ENCODE results near the gene NFILZ. TPM values are rescaled to one million over a fixed set of nuclear protein-coding genes. Genes with fewer than 3 reads are reported as not detected.

NFILZ gene
- total and polyA plus RNA-seq, 7 donors = not detected

DNA sequence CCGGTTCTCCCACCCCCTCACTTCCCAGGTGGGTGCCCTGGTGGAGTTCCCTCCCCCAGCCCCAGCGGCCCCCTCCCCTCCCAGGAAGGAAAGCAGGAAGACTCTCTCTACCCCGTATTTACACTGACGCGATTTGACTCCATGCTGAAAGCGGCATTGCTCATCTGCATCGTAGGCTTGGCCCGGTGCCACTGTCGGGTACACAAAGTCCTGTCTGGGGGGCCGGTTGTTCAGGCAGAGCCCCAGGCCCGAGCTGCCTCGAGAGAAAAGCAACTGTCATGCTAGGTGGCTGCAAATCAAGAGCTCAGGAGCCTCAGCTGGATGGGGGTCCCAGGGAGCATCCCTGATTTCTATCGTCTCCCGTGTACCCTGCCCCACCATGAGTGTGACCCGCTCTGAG lies 34.8 kb upstream of the NFILZ start:
- Histone ChIP-seq H3K9me3 (peaks cover 0 to 6% (median 0%) of the 10 kb centered on the region in 4 donors), H3K27ac (no peak overlapping the region), H3K4me3 (no peak overlapping the region), H3K4me1 (peaks cover 0 to 28% (median 23%) of the 10 kb centered on the region in 4 donors), H3K27me3 (no peaks in the 10 kb centered on the region), H3K36me3 (peaks cover 0 to 34% (median 8%) of the 10 kb centered on the region in 4 donors)
- intact Hi-C loops (cut with DNase I) = no loop called here
- DNase-seq = no peak
- 65 to 84% methylated on average over 15 of the region's 15 CpGs for WGBS, 2 donors
- TF ChIP-seq CTCF (IDR thresholded peaks at IDR 0.05) (no peak), EP300 (IDR thresholded peaks at IDR 0.05) (no peak)

DNA sequence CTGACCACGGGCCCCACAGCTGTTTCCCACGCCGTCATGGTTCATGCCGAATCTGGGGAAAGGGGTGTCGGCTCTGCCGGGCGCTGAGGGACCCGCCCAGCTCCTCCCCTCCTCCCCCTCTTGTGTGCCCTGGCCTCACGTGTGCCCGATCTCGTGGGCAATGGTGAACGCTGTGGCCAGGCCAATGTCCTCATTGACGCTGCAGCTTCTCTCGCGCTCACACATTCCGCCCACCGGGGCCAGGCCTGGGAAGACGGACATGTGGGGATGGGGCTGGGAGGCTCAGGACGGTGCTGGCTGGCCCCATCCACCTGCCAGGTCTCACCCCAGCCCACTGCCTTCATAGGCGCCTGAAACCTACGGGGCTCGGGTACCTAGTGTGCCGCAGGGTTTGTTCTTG lies 34.3 kb upstream of the NFILZ start:
- WGBS, 2 donors = 81 to 86% methylated on average over 23 of the region's 23 CpGs
- TF ChIP-seq EP300 (IDR thresholded peaks at IDR 0.05) (no peak), POLR2AphosphoS5 (IDR thresholded peaks at IDR 0.05) (no peak), POLR2A (IDR thresholded peaks at IDR 0.05) (no peak), CTCF (IDR thresholded peaks at IDR 0.05) (no peak)

GRCh38 chr19:8600064-8600463 lies 30.4 kb upstream of the NFILZ start:
- TF ChIP-seq EP300 (IDR thresholded peaks at IDR 0.05) = no peak
- TF ChIP-seq POLR2A (IDR thresholded peaks at IDR 0.05) = no peak
- TF ChIP-seq POLR2AphosphoS5 (IDR thresholded peaks at IDR 0.05) = no peak
- no peak for TF ChIP-seq CTCF (IDR thresholded peaks at IDR 0.05)
- WGBS, 2 donors = 87 to 96% methylated on average over 2 of the region's 2 CpGs
- Histone ChIP-seq H3K4me3 (no peak overlapping the region), H3K36me3 (peaks cover 4 to 72% (median 19%) of the 10 kb centered on the region in 4 donors), H3K27ac (no peak overlapping the region), H3K9me3 (peaks cover 0 to 2% (median 0%) of the 10 kb centered on the region in 4 donors), H3K4me1 (peaks cover 0 to 7% (median 4%) of the 10 kb centered on the region in 4 donors), H3K27me3 (no peaks in the 10 kb centered on the region)
- intact Hi-C loops (cut with DNase I) = no loop called here
- DNase-seq = no peak

More for the DNA sequence above, 34.3 kb upstream of the NFILZ start:
- peaks cover 0 to 6% (median 0%) of the 10 kb centered on the region in 4 donors for H3K9me3 ChIP-seq
- no peak overlapping the region for H3K27ac ChIP-seq
- peaks cover 0 to 40% (median 10%) of the 10 kb centered on the region in 4 donors for H3K36me3 ChIP-seq
- intact Hi-C loops (cut with DNase I) = no loop called here
- H3K27me3 ChIP-seq = no peaks in the 10 kb centered on the region
- H3K4me1 ChIP-seq = peaks cover 0 to 28% (median 23%) of the 10 kb centered on the region in 4 donors
- no peak for DNase-seq
- no peak overlapping the region for H3K4me3 ChIP-seq

- Histone ChIP-seq H3K9me3 (peaks cover 0 to 2% (median 0%) of the 10 kb centered on the region in 4 donors), H3K27ac (no peak overlapping the region), H3K36me3 (peaks cover 6 to 71% (median 18%) of the 10 kb centered on the region in 4 donors), H3K27me3 (no peaks in the 10 kb centered on the region), H3K4me3 (no peak overlapping the region), H3K4me1 (no peaks in the 10 kb centered on the region)
- intact Hi-C loops (cut with DNase I) = no loop called here
- WGBS, 2 donors = 92 to 93% methylated on average over 16 of the region's 16 CpGs
- TF ChIP-seq POLR2AphosphoS5 (IDR thresholded peaks at IDR 0.05) (no peak), POLR2A (IDR thresholded peaks at IDR 0.05) (no peak)
- no peak for DNase-seq
Observed at GRCh38 chr19:8600816-8601215, 29.6 kb upstream of the NFILZ start.

DNA sequence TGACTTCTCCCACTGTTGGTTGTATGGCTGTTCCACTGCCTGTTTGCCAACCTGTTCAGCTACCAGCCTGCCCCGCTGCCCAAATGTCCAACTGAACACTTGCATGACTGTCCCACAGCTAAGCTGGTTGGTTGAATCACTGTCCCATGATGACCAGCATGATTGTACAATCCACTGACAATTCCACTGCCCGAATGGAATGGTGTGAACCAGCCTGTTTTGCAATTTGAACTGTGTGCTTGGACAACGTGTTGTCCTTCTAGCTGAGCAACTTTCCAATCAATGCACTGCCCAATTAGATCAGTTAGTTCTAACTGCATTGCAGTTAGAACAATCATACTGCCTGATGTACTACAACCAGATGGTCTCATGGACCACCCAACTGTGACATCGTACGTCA lies 28.6 kb upstream of the NFILZ start:
- Histone ChIP-seq H3K27ac (no peak overlapping the region), H3K27me3 (no peaks in the 10 kb centered on the region), H3K4me3 (no peak overlapping the region), H3K9me3 (peaks cover 0 to 2% (median 0%) of the 10 kb centered on the region in 4 donors), H3K36me3 (peaks cover 6 to 62% (median 15%) of the 10 kb centered on the region in 4 donors), H3K4me1 (no peaks in the 10 kb centered on the region)
- TF ChIP-seq CTCF (IDR thresholded peaks at IDR 0.05) (no peak), POLR2A (IDR thresholded peaks at IDR 0.05) (no peak), EP300 (IDR thresholded peaks at IDR 0.05) (no peak), POLR2AphosphoS5 (IDR thresholded peaks at IDR 0.05) (no peak)
- WGBS, 2 donors = 84 to 94% methylated on average over 5 of the region's 5 CpGs
- no peak for DNase-seq
- intact Hi-C loops (cut with DNase I) = no loop called here
